Stomach (tissue), 9 donors: ENCODE measurements around the gene SMAD7. TPM values are rescaled to one million over a fixed set of nuclear protein-coding genes. Genes with fewer than 3 reads are reported as not detected.

ENCODE experiments used
- DNase-seq, 2 donors: peaks; one replicate each; pipeline versions ENCODE4 v3.0.0 to v3.0.0-alpha.2; 2013 to 2019
- H3K27ac ChIP-seq, 5 donors: fragments of 200-600 bp in 4 of 5; sonication (generic) in 4 of 5; one replicate each; pipeline ENCODE4 v1.5.1; 2013 to 2019; ENCODE audit warnings: mild to moderate bottlenecking in 1 of 5, moderate library complexity in 1 of 5
- H3K27me3 ChIP-seq, 3 donors: fragments of 200-600 bp; sonication (generic); one replicate each; pipeline ENCODE4 v1.5.1; 2017 to 2019; ENCODE audit warnings: mixed run types in 1 of 3
- H3K36me3 ChIP-seq, 4 donors: fragments of 200-600 bp; sonication (generic); 1 replicate in 3 of 4; 2 replicates in 1 of 4; pipeline ENCODE4 v1.5.1; 2016 to 2019
- H3K4me1 ChIP-seq, 4 donors: fragments of 200-600 bp; sonication (generic); one replicate each; pipeline ENCODE4 v1.5.1; 2016 to 2019
- H3K4me3 ChIP-seq, 4 donors: fragments of 200-600 bp; sonication (generic) in 3 of 4; one replicate each; pipeline ENCODE4 v1.5.1; 2016 to 2019; ENCODE audit warnings: mild to moderate bottlenecking in 1 of 4
- H3K9me3 ChIP-seq, 4 donors: fragments of 200-600 bp; sonication (generic); one replicate each; pipeline ENCODE4 v1.5.1; 2016 to 2019
- CTCF ChIP-seq, 7 experiments: fragments of 450-650 bp in 4 of 7; fragments of 200-600 bp in 3 of 7; sonication (generic) in 3 of 7; IDR thresholded peaks; one replicate each; pipeline ENCODE4 v1.5.1; 2016 to 2019; ENCODE audit warnings: antibody characterized with exemption in 7 of 7, control low read depth in 2 of 7, mild to moderate bottlenecking in 1 of 7
- EP300 ChIP-seq: sonication (generic); formaldehyde crosslinking; IDR thresholded peaks from one replicate; pipeline ENCODE4 v1.6.1; 2017; ENCODE audit warnings: antibody characterized with exemption
- POLR2A ChIP-seq, 4 donors: fragments of 450-650 bp; IDR thresholded peaks; one replicate each; pipeline ENCODE4 v1.6.1; 2016; ENCODE audit warnings: antibody characterized with exemption in 4 of 4, control low read depth in 2 of 4, mild to moderate bottlenecking in 1 of 4, moderate library complexity in 1 of 4
- POLR2AphosphoS5 ChIP-seq, 3 donors: sonication (generic); formaldehyde crosslinking; IDR thresholded peaks; one replicate each; pipeline ENCODE4 v1.6.1; 2016; ENCODE audit warnings: antibody characterized with exemption in 3 of 3
- WGBS, 5 donors: extraction: QIAGEN DNeasy Blood & Tissue Kit in 3 of 5; methylation state at CpG; one replicate each; pipeline versions ENCODE4 v1.1.5 to v1.1.7; 2013 to 2018; 5-methylcytosine and 5-hydroxymethylcytosine counted together
- intact Hi-C: fragments of 100-400 bp; cut with DNase I; formaldehyde crosslinking; loops from one replicate; pipeline ENCODE4 v1.15.1; 2023; ENCODE audit warnings: low total_unique reads
- polyA plus RNA-seq, 3 donors: library from polyadenylated mRNA; stranded (reverse); fragments of 200-250 nt; gene quantifications; one replicate each; pipeline ENCODE4 v1.2.3, GENCODE V29; 2013
- total RNA-seq, 5 donors: library from RNA; depleted of rRNA; stranded (reverse); fragments of >200 nt; gene quantifications; one replicate each; pipeline versions ENCODE4 v1.1.0 to v1.2.3, GENCODE V29; 2014 to 2016
- donor health status: healthy with polysubstance abuse.
- donor health status: Bipolar disorder and iron deficiency.
- donor health status: healthy.

The SMAD7 gene
- total and polyA plus RNA-seq, 8 donors = 4.5 to 123 (median 10.6) TPM

- intact Hi-C loops = no loop called here
- Histone ChIP-seq H3K9me3 (no peaks in the 10 kb centered on the region), H3K27ac (peak overlapping the region in 3 of 5 donors; percentile 24 to 60 (median 38)), H3K27me3 (no peaks in the 10 kb centered on the region), H3K36me3 (no peaks in the 10 kb centered on the region), H3K4me3 (no peak overlapping the region), H3K4me1 (peaks cover 21 to 41% (median 30%) of the 10 kb centered on the region in 4 donors)
- no peak for DNase-seq
- no peak for TF ChIP-seq POLR2AphosphoS5 (IDR thresholded peaks at IDR 0.05)
- TF ChIP-seq EP300 = no peak
- TF ChIP-seq POLR2A (IDR thresholded peaks at IDR 0.05) = no peak
- TF ChIP-seq CTCF (IDR thresholded peaks at IDR 0.05) = no peak
- 76 to 86% (median 79%) methylated on average over 4 to 6 of the region's 6 CpGs for WGBS, 5 donors
These were observed 46.9 kb upstream of the SMAD7 start for GRCh38 chr18:48997681-48997984.

- peak in 1 of 2 donors; percentile 69 for DNase-seq
- H3K4me1 ChIP-seq = peaks cover 21 to 42% (median 32%) of the 10 kb centered on the region in 4 donors
- TF ChIP-seq POLR2AphosphoS5 (IDR thresholded peaks at IDR 0.05) (no peak), POLR2A (IDR thresholded peaks at IDR 0.05) (no peak)
- no peaks in the 10 kb centered on the region for H3K27me3 ChIP-seq
- 47 to 67% (median 60%) methylated on average over 7 to 8 of the region's 8 CpGs for WGBS, 5 donors
- H3K27ac ChIP-seq = peak overlapping the region in 1 of 5 donors; percentile 24
- no peaks in the 10 kb centered on the region for H3K9me3 ChIP-seq
- intact Hi-C loops = no loop called here
- no peaks in the 10 kb centered on the region for H3K36me3 ChIP-seq
- no peak overlapping the region for H3K4me3 ChIP-seq
These were observed 46.2 kb upstream of the SMAD7 start for GRCh38 chr18:48996901-48997463.

GRCh38 chr18:48996041-48996440, 45.3 kb upstream of the SMAD7 start:
- H3K36me3 ChIP-seq = no peaks in the 10 kb centered on the region
- intact Hi-C loops = no loop called here
- DNase-seq = no peak
- no peaks in the 10 kb centered on the region for H3K27me3 ChIP-seq
- WGBS, 5 donors = 92 to 100% (median 96%) methylated on average over 4 of the region's 4 CpGs
- no peak overlapping the region for H3K4me3 ChIP-seq
- TF ChIP-seq POLR2AphosphoS5 (IDR thresholded peaks at IDR 0.05) = no peak
- no peak for TF ChIP-seq POLR2A (IDR thresholded peaks at IDR 0.05)
- no peak for TF ChIP-seq EP300
- no peak for TF ChIP-seq CTCF (IDR thresholded peaks at IDR 0.05)
- H3K27ac ChIP-seq = no peak overlapping the region
- no peaks in the 10 kb centered on the region for H3K9me3 ChIP-seq
- H3K4me1 ChIP-seq = peaks cover 21 to 44% (median 33%) of the 10 kb centered on the region in 4 donors

- no peak for TF ChIP-seq EP300
- TF ChIP-seq CTCF (IDR thresholded peaks at IDR 0.05) = no peak
- TF ChIP-seq POLR2A (IDR thresholded peaks at IDR 0.05) = no peak
- no peak for TF ChIP-seq POLR2AphosphoS5 (IDR thresholded peaks at IDR 0.05)
- Histone ChIP-seq H3K4me3 (no peak overlapping the region), H3K9me3 (no peaks in the 10 kb centered on the region), H3K4me1 (peaks cover 21 to 51% (median 38%) of the 10 kb centered on the region in 4 donors), H3K27ac (peak overlapping the region in 2 of 5 donors; percentile 46 to 58), H3K36me3 (no peaks in the 10 kb centered on the region), H3K27me3 (no peaks in the 10 kb centered on the region)
- intact Hi-C loops = no loop called here
- WGBS, 5 donors = 91 to 96% (median 94%) methylated on average over 19 to 20 of the region's 20 CpGs
- no peak for DNase-seq
These were observed 44.4 kb upstream of the SMAD7 start for GRCh38 chr18:48994926-48995835.
